ENCODE data around the gene ADAMTS17. TPM values are rescaled to one million over a fixed set of nuclear protein-coding genes. Genes with fewer than 3 reads are reported as not detected.
A peak's percentile ranks its signal among the peaks of the same experiment; 100 is the strongest.

The ADAMTS17 gene, protein sequence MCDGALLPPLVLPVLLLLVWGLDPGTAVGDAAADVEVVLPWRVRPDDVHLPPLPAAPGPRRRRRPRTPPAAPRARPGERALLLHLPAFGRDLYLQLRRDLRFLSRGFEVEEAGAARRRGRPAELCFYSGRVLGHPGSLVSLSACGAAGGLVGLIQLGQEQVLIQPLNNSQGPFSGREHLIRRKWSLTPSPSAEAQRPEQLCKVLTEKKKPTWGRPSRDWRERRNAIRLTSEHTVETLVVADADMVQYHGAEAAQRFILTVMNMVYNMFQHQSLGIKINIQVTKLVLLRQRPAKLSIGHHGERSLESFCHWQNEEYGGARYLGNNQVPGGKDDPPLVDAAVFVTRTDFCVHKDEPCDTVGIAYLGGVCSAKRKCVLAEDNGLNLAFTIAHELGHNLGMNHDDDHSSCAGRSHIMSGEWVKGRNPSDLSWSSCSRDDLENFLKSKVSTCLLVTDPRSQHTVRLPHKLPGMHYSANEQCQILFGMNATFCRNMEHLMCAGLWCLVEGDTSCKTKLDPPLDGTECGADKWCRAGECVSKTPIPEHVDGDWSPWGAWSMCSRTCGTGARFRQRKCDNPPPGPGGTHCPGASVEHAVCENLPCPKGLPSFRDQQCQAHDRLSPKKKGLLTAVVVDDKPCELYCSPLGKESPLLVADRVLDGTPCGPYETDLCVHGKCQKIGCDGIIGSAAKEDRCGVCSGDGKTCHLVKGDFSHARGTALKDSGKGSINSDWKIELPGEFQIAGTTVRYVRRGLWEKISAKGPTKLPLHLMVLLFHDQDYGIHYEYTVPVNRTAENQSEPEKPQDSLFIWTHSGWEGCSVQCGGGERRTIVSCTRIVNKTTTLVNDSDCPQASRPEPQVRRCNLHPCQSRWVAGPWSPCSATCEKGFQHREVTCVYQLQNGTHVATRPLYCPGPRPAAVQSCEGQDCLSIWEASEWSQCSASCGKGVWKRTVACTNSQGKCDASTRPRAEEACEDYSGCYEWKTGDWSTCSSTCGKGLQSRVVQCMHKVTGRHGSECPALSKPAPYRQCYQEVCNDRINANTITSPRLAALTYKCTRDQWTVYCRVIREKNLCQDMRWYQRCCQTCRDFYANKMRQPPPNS
- 1.5 and 2.0 TPM in 2 replicates for total RNA-seq (2022)
- percentile 22 among the genes with signal in this experiment for Bru-seq, nascent RNA
- BruChase-seq, experiment 1, labeled RNA remaining after a 2-hour chase: percentile 29 among the genes with signal in this experiment
- BruChase-seq, experiment 2, labeled RNA remaining after a 6-hour chase: percentile 22 among the genes with signal in this experiment
- long read RNA-seq, partial matches to known transcripts: 1 of 3 reads
- long read RNA-seq, other reads (novel, unspliced or antisense): 2 of 3 reads

DNA sequence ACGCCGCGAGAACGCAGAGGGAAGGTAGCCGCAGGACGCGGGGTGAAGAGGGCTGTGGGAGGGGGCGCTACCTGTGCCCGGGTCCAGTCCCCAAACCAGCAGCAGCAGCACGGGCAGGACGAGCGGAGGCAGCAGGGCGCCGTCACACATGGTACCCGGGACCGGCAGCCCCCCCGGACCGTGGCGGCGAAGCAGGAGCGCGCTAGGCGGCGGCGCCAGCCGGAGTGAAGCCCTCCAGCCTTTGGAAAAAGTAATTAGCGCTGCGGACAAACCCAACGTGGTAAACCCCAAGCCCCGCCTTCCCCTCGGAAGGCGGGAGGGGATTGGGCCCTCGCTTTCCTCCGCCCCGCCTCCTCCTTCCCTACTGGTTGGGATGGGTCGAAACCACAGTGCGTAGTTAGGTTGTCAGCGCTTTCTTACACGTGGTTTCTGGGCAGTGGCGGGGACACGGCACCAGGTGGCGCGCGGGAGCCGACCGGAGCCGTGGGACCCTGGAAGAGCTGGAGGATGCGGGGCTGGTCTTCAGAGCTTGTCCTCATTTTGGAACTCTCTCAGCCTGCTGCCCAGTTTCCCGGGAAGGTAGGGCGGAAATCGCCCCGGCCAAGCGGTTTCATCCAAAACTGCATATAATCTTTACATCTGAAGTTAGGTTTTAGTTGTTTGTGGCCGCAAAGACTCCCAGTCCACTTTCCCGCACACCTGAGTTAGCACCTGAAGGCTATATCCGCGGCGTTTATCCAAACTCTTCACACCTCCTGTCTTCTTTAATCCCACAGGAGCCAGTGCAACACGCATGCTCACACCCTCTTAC lies at the start of gene ADAMTS17:
Gene ADAMTS17, minus strand, starts transcription at position 226 of the 811 bp plus-strand sequence. Its CDS starts 76 bp downstream, at position 150.
- DNase-seq: peak; percentile 91 to 94
- Mint-ChIP-seq H3K36me3 (ENCODE audit: insufficient read depth, unreplicated experiment) (no peaks in the 10 kb centered on the region), H3K9me3 (ENCODE audit: unreplicated experiment) (no peaks in the 10 kb centered on the region), H3K4me1 (ENCODE audit: low read depth, unreplicated experiment) (no peaks in the 10 kb centered on the region), H3K4me3 (ENCODE audit: unreplicated experiment) (peak within 1 kb of the TSS; percentile 63), H3K27me3 (ENCODE audit: insufficient read depth, unreplicated experiment) (peaks cover 9% of the 10 kb centered on the region), H3K27ac (ENCODE audit: unreplicated experiment) (no peak within 1 kb of the TSS)
- TF ChIP-seq, protein P1, sequence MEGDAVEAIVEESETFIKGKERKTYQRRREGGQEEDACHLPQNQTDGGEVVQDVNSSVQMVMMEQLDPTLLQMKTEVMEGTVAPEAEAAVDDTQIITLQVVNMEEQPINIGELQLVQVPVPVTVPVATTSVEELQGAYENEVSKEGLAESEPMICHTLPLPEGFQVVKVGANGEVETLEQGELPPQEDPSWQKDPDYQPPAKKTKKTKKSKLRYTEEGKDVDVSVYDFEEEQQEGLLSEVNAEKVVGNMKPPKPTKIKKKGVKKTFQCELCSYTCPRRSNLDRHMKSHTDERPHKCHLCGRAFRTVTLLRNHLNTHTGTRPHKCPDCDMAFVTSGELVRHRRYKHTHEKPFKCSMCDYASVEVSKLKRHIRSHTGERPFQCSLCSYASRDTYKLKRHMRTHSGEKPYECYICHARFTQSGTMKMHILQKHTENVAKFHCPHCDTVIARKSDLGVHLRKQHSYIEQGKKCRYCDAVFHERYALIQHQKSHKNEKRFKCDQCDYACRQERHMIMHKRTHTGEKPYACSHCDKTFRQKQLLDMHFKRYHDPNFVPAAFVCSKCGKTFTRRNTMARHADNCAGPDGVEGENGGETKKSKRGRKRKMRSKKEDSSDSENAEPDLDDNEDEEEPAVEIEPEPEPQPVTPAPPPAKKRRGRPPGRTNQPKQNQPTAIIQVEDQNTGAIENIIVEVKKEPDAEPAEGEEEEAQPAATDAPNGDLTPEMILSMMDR (IDR thresholded peaks at IDR 0.05; ENCODE audit: insufficient read depth in 1 of 2, low read depth in 1 of 2, low read length in 1 of 2, severe bottlenecking in 1 of 2, unreplicated experiment in 1 of 2): peak; percentile 81 to 82
- no peaks in the 10 kb centered on the region for H3K27me3 ChIP-seq (replicated peaks; ENCODE audit: control insufficient read depth, insufficient read depth, low read length)
- H3K9me3 ChIP-seq: no peaks in the 10 kb centered on the region
- H3K4me3 ChIP-seq (ENCODE audit: low read depth, low read length): peak within 1 kb of the TSS; percentile 58
- ChIA-PET CTCF (interaction anchor here (0.6 to 1.0 kb wide), 3 partner anchors 8 to 260 kb away, joined by 3 to 8 read pairs (median 5); partner anchors contain the start of genes ASB7 and LINS1), POLR2A (no interaction called here)
- BruUV-seq (replicated peaks): no TSS peak
- intact Hi-C loops (cut with micrococcal nuclease; ENCODE audit: unreplicated experiment): loop anchor here (1.0 to 2.0 kb wide), 2 partner anchors 41 to 135 kb away; no protein-coding TSS in a partner anchor
- H3K36me3 ChIP-seq (ENCODE audit: control insufficient read depth, insufficient read depth, low read length): no peaks in the 10 kb centered on the region
- no peaks in the 10 kb centered on the region for H3K4me1 ChIP-seq

DNA sequence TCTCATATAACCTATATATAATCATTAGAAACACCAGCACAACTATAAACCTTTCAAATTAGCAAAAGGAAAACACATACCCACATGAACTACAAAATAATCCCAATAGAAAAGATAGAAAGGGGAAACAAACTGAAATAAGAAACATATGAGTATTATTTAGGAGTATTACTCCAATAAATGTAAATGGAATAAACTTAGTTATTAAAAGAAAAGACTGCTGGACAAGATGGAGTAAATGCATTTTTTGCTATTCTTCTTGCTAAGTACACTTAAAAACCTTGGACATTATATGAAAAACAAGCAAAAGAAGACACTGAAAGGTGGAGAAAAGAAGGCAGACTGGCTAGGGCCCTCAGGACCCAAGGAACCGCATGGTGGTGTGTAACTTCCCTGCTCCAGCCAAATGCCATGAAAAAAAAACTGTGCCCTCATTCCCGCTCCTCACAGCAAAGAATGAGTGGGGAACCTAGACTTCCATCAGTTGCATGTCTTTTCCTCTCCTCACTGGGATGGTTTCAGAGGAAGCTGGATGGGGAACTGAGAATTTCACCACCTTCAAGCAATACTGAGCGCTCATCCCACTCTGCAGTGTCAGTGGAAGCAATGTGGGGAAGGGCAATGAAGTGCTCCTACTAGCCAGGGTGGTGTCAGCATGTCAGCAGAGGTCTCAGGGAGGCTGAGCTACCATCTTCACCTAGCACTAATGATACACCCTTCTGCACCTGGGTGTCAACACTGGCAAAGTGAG lies 43.7 kb upstream of the ADAMTS17 start:
- Histone ChIP-seq H3K36me3 (ENCODE audit: control insufficient read depth, insufficient read depth, low read length) (no peaks in the 10 kb centered on the region), H3K4me3 (ENCODE audit: low read depth, low read length) (no peak overlapping the region), H3K27me3 (replicated peaks; ENCODE audit: control insufficient read depth, insufficient read depth, low read length) (no peaks in the 10 kb centered on the region), H3K9me3 (no peaks in the 10 kb centered on the region), H3K4me1 (no peaks in the 10 kb centered on the region)
- BruUV-seq (replicated peaks): no TSS peak
- H3K27ac Mint-ChIP-seq (ENCODE audit: unreplicated experiment): no peak overlapping the region
- no peaks in the 10 kb centered on the region for H3K36me3 Mint-ChIP-seq (ENCODE audit: insufficient read depth, unreplicated experiment)
- H3K4me3 Mint-ChIP-seq (ENCODE audit: unreplicated experiment): no peak overlapping the region
- H3K4me1 Mint-ChIP-seq (ENCODE audit: low read depth, unreplicated experiment): no peaks in the 10 kb centered on the region
- CTCF ChIA-PET: no interaction called here
- intact Hi-C loops (cut with micrococcal nuclease; ENCODE audit: unreplicated experiment): no loop called here
- POLR2A ChIA-PET: no interaction called here
- peaks cover 32% of the 10 kb centered on the region for H3K9me3 Mint-ChIP-seq (ENCODE audit: unreplicated experiment)
- no peak for DNase-seq
- TF ChIP-seq, protein P1 (IDR thresholded peaks at IDR 0.05; ENCODE audit: insufficient read depth in 1 of 2, low read depth in 1 of 2, low read length in 1 of 2, severe bottlenecking in 1 of 2, unreplicated experiment in 1 of 2): no peak
- H3K27me3 Mint-ChIP-seq (ENCODE audit: insufficient read depth, unreplicated experiment): no peaks in the 10 kb centered on the region
